GM12891 (cell line): ENCODE data around the gene CYB5R3.

ENCODE experiments used
- PAX5 ChIP-seq: IDR thresholded peaks from 2 replicates; pipeline ENCODE4 v1.6.1; 2011; ENCODE audit warnings: low read length, moderate library complexity, mild to moderate bottlenecking; ENCODE audit not compliant: insufficient read depth, severe bottlenecking
- POLR2A ChIP-seq: IDR thresholded peaks from 2 replicates; pipeline ENCODE4 v1.6.1; 2011; ENCODE audit warnings: low read depth, low read length, control low read depth
- POLR2AphosphoS5 ChIP-seq: IDR thresholded peaks from 2 replicates; pipeline ENCODE4 v1.6.1; 2011; ENCODE audit warnings: low read depth, low read length, control low read depth
- POU2F2 ChIP-seq: IDR thresholded peaks from 2 replicates; pipeline ENCODE4 v1.6.1; 2011; ENCODE audit warnings: low read depth, mild to moderate bottlenecking, control low read depth, low read length, moderate library complexity
- SPI1 ChIP-seq: IDR thresholded peaks from 2 replicates; pipeline ENCODE4 v1.6.1; 2011; ENCODE audit warnings: low read depth, low read length, control low read depth
- TAF1 ChIP-seq: IDR thresholded peaks from 2 replicates; pipeline ENCODE4 v1.6.1; 2011; ENCODE audit warnings: low read depth, low read length, control low read depth

DNA sequence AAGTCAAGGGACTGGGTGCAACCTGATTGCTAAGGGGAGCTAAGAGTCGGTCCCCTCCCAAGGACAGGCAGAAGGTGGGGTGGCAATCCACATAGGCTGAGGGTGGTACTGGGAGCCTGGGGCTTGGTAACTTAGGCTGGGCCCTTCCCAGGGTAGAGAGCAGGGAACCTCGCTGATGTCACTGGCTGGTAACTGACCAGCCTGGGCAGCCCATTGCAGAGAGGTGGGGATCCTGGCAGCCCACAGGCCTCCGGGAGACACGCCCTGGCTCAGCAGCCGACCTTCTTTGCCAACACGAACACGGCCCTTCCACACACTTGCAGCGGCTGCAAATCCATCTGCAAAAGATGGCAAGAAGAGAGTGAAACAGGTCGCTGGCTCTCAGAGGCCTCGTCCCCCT lies 46.1 kb upstream of the CYB5R3 start:
- TF ChIP-seq TAF1 (no peak), POLR2A (no peak), POLR2AphosphoS5 (no peak), POU2F2 (no peak), SPI1 (no peak), PAX5 (no peak)
